ENCODE results near the gene BOC. TPM values are rescaled to one million over a fixed set of nuclear protein-coding genes. Genes with fewer than 3 reads are reported as not detected.

The BOC gene
- total RNA-seq, 1 donor from 2014 or later = 4.7 TPM

DNA sequence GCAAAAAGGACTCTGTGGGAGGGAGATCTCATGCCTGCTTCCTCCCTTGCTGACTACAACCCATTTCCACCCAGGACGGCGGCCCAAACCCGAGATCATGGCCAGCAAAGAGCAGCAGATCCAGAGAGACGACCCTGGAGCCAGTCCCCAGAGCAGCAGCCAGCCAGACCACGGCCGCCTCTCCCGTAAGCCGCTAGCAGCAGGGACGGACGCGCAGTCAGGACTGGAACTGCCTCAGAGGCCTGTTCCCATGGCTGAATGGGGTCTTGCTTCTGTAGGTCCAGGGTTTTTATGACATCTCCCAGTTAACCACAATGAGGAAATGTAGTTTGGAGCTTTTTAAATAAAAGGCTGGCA is 67.2 kb downstream of the BOC start:
- no peaks in the 10 kb centered on the region for H3K27me3 ChIP-seq (ENCODE audit: control insufficient read depth, insufficient read depth, low read length)
- DNase-seq (ENCODE audit: low read depth) = no peak
- no peaks in the 10 kb centered on the region for H3K36me3 ChIP-seq (ENCODE audit: control insufficient read depth, insufficient read depth, low read length)
- TF ChIP-seq, protein P1, sequence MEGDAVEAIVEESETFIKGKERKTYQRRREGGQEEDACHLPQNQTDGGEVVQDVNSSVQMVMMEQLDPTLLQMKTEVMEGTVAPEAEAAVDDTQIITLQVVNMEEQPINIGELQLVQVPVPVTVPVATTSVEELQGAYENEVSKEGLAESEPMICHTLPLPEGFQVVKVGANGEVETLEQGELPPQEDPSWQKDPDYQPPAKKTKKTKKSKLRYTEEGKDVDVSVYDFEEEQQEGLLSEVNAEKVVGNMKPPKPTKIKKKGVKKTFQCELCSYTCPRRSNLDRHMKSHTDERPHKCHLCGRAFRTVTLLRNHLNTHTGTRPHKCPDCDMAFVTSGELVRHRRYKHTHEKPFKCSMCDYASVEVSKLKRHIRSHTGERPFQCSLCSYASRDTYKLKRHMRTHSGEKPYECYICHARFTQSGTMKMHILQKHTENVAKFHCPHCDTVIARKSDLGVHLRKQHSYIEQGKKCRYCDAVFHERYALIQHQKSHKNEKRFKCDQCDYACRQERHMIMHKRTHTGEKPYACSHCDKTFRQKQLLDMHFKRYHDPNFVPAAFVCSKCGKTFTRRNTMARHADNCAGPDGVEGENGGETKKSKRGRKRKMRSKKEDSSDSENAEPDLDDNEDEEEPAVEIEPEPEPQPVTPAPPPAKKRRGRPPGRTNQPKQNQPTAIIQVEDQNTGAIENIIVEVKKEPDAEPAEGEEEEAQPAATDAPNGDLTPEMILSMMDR (IDR thresholded peaks at IDR 0.05; ENCODE audit: insufficient read depth, low read length, poor library complexity, severe bottlenecking) = no peak
- no peak overlapping the region for H3K4me3 ChIP-seq (ENCODE audit: low read depth, low read length)

- no peak overlapping the region for H3K4me3 ChIP-seq (ENCODE audit: low read depth, low read length)
- no peaks in the 10 kb centered on the region for H3K36me3 ChIP-seq (ENCODE audit: control insufficient read depth, insufficient read depth, low read length)
- TF ChIP-seq, protein P1 (IDR thresholded peaks at IDR 0.05; ENCODE audit: insufficient read depth, low read length, poor library complexity, severe bottlenecking) = no peak
- no peak for DNase-seq (ENCODE audit: low read depth)
- no peaks in the 10 kb centered on the region for H3K27me3 ChIP-seq (ENCODE audit: control insufficient read depth, insufficient read depth, low read length)
Observed at GRCh38 chr3:113279686-113280085, 68.3 kb downstream of the BOC start.

DNA sequence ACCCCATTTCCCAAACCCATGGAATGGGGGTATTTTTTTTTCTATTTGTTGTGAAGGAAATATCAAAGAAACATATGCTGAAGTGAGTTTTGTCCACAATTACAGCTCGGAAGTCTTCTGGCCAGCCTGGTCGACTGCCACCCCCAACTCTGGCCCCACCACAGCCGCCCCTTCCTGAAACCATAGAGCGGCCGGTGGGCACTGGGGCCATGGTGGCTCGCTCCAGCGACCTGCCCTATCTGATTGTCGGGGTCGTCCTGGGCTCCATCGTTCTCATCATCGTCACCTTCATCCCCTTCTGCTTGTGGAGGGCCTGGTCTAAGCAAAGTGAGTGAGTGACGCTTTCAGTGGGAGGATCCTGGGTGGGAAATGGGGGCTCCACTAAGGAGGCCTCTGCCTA is 71.9 kb downstream of the BOC start:
- Histone ChIP-seq H3K27me3 (ENCODE audit: control insufficient read depth, insufficient read depth, low read length) (no peaks in the 10 kb centered on the region), H3K36me3 (ENCODE audit: control insufficient read depth, insufficient read depth, low read length) (peaks cover 1% of the 10 kb centered on the region), H3K4me3 (ENCODE audit: low read depth, low read length) (no peak overlapping the region)
- TF ChIP-seq, protein P1 (IDR thresholded peaks at IDR 0.05; ENCODE audit: insufficient read depth, low read length, poor library complexity, severe bottlenecking) = no peak
- no peak for DNase-seq (ENCODE audit: low read depth)

DNA sequence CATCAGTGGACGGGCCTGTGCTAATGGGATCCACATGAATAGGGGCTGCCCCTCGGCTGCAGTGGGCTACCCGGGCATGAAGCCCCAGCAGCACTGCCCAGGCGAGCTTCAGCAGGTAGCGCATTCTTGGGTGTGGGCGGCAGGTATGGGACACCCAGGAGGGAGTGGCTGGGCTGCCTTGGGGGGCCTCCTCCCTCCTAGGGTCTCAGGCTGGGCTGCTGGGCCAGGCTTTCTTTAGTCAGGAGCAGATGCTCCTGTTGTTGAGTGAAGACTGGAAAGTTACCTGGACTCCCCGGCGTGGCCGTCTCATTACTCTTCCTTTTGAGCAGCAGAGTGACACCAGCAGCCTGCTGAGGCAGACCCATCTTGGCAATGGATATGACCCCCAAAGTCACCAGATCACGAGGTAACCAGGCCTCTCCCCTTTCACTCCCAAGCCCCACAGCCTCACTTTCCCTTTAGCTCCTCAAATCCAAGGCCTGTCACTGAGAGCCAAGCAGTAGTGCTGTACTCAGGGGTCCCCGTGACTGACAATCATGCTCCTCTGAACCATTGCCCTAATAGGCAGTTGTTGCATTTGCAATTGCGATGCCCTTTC is 73.2 kb downstream of the BOC start:
- Histone ChIP-seq H3K36me3 (ENCODE audit: control insufficient read depth, insufficient read depth, low read length) (peaks cover 1% of the 10 kb centered on the region), H3K27me3 (ENCODE audit: control insufficient read depth, insufficient read depth, low read length) (no peaks in the 10 kb centered on the region), H3K4me3 (ENCODE audit: low read depth, low read length) (no peak overlapping the region)
- TF ChIP-seq, protein P1 (IDR thresholded peaks at IDR 0.05; ENCODE audit: insufficient read depth, low read length, poor library complexity, severe bottlenecking) = no peak
- no peak for DNase-seq (ENCODE audit: low read depth)

GRCh38 chr3:113285226-113285625 is 73.9 kb downstream of the BOC start:
- DNase-seq (ENCODE audit: low read depth) = no peak
- Histone ChIP-seq H3K36me3 (ENCODE audit: control insufficient read depth, insufficient read depth, low read length) (peaks cover 1% of the 10 kb centered on the region), H3K27me3 (ENCODE audit: control insufficient read depth, insufficient read depth, low read length) (no peaks in the 10 kb centered on the region), H3K4me3 (ENCODE audit: low read depth, low read length) (no peak overlapping the region)
- TF ChIP-seq, protein P1 (IDR thresholded peaks at IDR 0.05; ENCODE audit: insufficient read depth, low read length, poor library complexity, severe bottlenecking) = no peak

DNA sequence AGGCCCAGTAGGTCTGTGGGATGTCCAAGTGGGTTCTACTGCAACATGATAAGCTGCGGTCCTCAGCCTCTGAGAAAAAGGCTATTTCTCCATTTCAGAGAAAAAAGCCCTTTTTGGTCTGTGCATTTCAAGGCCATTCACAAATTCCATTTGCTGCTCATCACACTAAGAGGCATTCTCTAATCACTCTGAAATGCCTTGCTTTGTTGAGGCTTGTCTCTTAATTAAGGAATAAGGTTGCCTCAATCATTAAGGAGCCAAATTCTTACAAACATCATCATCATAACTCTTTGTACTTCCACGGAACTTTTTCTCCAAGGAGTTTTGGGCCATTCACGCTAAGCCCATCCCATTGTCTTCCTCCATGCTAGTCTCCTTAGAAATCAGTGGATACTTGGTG is 74.4 kb downstream of the BOC start:
- Histone ChIP-seq H3K27me3 (ENCODE audit: control insufficient read depth, insufficient read depth, low read length) (no peaks in the 10 kb centered on the region), H3K4me3 (ENCODE audit: low read depth, low read length) (no peak overlapping the region), H3K36me3 (ENCODE audit: control insufficient read depth, insufficient read depth, low read length) (peaks cover 1% of the 10 kb centered on the region)
- no peak for DNase-seq (ENCODE audit: low read depth)
- TF ChIP-seq, protein P1 (IDR thresholded peaks at IDR 0.05; ENCODE audit: insufficient read depth, low read length, poor library complexity, severe bottlenecking) = no peak

Measured in kidney epithelial cell (primary cell).